ENCODE results near the gene PIP5K1A. TPM values are rescaled to one million over a fixed set of nuclear protein-coding genes. Genes with fewer than 3 reads are reported as not detected.

PIP5K1A gene
- total and polyA plus RNA-seq, 2 experiments from 2014 or later, result 17.3 to 45.7 TPM

DNA sequence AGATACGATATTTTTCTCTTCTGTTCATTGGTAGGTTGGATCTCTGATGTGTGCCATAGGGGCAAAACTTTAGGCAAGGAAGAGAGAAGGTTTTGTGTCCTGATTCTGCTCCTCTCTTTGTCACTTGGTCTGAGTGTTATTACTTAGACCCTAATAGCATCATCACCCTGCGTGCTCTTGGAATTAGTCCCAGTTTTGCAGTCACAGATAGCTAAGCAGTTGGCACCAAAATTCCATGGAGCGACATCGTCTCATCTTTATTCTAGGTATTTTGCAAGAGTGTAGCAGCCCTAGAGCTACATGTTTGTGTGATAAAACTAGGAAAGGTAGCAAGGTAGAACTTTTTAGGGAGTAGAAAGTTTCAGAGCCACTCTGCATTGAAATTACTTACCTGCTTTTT lies 23.8 kb downstream of the PIP5K1A start:
- Histone ChIP-seq H4K20me1 (ENCODE audit: insufficient read depth, poor library complexity, severe bottlenecking) (peaks cover 51% of the 10 kb centered on the region), H3K79me2 (peaks cover 86% of the 10 kb centered on the region), H3K4me3 (no peak overlapping the region), H3K27me3 (no peaks in the 10 kb centered on the region), H3K9me3 (ENCODE audit: low read depth) (no peaks in the 10 kb centered on the region), H3K27ac (no peak overlapping the region), H3K36me3 (replicated peaks; ENCODE audit: insufficient read depth, low read depth) (no peaks in the 10 kb centered on the region), H2AFZ (no peak overlapping the region), H3K4me2 (no peak overlapping the region), H3K4me1 (ENCODE audit: insufficient read depth) (peaks cover 2% of the 10 kb centered on the region), H3K9me2 (replicated peaks; ENCODE audit: insufficient read depth) (no peaks in the 10 kb centered on the region)
- TF ChIP-seq, protein P1, sequence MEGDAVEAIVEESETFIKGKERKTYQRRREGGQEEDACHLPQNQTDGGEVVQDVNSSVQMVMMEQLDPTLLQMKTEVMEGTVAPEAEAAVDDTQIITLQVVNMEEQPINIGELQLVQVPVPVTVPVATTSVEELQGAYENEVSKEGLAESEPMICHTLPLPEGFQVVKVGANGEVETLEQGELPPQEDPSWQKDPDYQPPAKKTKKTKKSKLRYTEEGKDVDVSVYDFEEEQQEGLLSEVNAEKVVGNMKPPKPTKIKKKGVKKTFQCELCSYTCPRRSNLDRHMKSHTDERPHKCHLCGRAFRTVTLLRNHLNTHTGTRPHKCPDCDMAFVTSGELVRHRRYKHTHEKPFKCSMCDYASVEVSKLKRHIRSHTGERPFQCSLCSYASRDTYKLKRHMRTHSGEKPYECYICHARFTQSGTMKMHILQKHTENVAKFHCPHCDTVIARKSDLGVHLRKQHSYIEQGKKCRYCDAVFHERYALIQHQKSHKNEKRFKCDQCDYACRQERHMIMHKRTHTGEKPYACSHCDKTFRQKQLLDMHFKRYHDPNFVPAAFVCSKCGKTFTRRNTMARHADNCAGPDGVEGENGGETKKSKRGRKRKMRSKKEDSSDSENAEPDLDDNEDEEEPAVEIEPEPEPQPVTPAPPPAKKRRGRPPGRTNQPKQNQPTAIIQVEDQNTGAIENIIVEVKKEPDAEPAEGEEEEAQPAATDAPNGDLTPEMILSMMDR (IDR thresholded peaks at IDR 0.05; ENCODE audit: poor library complexity), result no peak
- TF ChIP-seq EZH2 (IDR thresholded peaks at IDR 0.05; ENCODE audit: borderline replicate concordance), result no peak
- no peak for TF ChIP-seq EZH2phosphoT487 (IDR thresholded peaks at IDR 0.05; ENCODE audit: low read depth, severe bottlenecking, unreplicated experiment)
- DNase-seq (ENCODE audit: low spot score), result no peak
- WGBS (ENCODE audit: low lambda C conversion rate, missing lambda C conversion rate), result 97% methylated on average over 4 of the region's 4 CpGs

DNA sequence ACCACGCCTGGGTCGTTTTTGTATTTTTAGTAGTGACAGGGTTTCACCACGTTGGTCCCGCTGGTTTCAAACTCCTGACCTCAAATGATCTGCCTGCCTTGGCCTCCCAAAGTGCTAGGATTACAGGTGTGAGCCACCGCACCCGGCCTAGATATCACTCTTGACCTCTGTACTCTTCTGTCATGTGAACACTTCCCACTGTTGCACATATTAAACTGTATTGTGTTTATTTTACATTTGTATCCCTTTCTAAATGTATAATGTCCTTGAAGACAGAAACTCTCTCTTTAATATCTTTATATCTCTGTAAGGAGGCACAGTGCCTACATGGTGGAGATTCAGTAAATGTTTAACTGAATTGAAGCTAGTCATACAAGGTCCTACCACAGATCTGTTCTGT lies 36.9 kb downstream of the PIP5K1A start:
- H3K36me3 ChIP-seq (replicated peaks; ENCODE audit: insufficient read depth, low read depth), result no peaks in the 10 kb centered on the region
- H2AFZ ChIP-seq, result no peak overlapping the region
- no peaks in the 10 kb centered on the region for H3K4me1 ChIP-seq (ENCODE audit: insufficient read depth)
- no peak overlapping the region for H3K4me3 ChIP-seq
- H3K27me3 ChIP-seq, result no peaks in the 10 kb centered on the region
- no peak overlapping the region for H3K4me2 ChIP-seq
- no peak overlapping the region for H3K27ac ChIP-seq
- H4K20me1 ChIP-seq (ENCODE audit: insufficient read depth, poor library complexity, severe bottlenecking), result no peaks in the 10 kb centered on the region
- no peaks in the 10 kb centered on the region for H3K9me2 ChIP-seq (replicated peaks; ENCODE audit: insufficient read depth)
- 89% methylated on average over 6 of the region's 6 CpGs for WGBS (ENCODE audit: low lambda C conversion rate, missing lambda C conversion rate)
- H3K9me3 ChIP-seq (ENCODE audit: low read depth), result no peaks in the 10 kb centered on the region
- peaks cover 10% of the 10 kb centered on the region for H3K79me2 ChIP-seq
- TF ChIP-seq EZH2phosphoT487 (IDR thresholded peaks at IDR 0.05; ENCODE audit: low read depth, severe bottlenecking, unreplicated experiment) (no peak), EZH2 (IDR thresholded peaks at IDR 0.05; ENCODE audit: borderline replicate concordance) (no peak)
- TF ChIP-seq, protein P1 (IDR thresholded peaks at IDR 0.05; ENCODE audit: poor library complexity), result no peak
- DNase-seq (ENCODE audit: low spot score), result no peak

DNA sequence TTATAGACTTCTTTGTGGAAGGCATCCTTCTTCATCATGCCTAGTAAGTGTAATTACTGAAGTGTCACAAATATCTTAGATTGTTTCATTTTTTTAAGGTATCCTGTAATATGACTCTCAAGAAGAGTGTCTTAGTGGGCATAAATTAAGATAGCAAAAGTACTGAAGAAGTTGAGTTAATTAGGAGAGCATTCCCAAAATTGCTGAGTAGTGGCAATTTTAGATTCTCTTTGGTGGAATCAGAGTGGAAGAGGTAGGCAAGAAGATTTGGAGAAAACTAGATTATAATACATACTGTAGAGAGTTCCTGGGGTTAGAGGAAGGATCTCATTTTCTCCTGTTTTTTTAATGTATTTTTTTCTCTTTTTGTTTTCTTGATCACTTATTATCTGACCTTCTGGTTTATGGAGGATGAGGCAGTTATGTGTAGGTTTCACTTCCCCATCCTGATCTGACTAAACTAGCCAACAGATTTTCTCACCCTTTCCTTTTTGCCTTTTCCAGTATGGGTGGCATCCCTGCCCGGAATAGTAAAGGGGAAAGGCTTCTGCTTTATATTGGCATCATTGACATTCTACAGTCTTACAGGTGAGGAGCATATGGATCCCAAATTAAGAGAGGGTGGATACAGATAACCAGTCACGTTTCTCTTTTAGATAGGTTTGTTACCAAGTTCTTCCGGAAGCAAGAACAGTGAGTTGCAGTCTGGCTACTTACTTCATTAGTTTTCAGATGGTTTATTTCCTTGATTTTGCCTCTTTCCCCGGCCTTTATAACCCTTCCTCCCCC lies 39.5 kb downstream of the PIP5K1A start:
- Histone ChIP-seq H3K4me1 (ENCODE audit: insufficient read depth) (no peaks in the 10 kb centered on the region), H3K4me3 (no peak overlapping the region), H3K4me2 (no peak overlapping the region), H4K20me1 (ENCODE audit: insufficient read depth, poor library complexity, severe bottlenecking) (no peaks in the 10 kb centered on the region), H3K36me3 (replicated peaks; ENCODE audit: insufficient read depth, low read depth) (no peaks in the 10 kb centered on the region), H2AFZ (no peak overlapping the region), H3K79me2 (peaks cover 5% of the 10 kb centered on the region), H3K9me2 (replicated peaks; ENCODE audit: insufficient read depth) (no peaks in the 10 kb centered on the region), H3K27me3 (no peaks in the 10 kb centered on the region), H3K9me3 (ENCODE audit: low read depth) (no peaks in the 10 kb centered on the region), H3K27ac (no peak overlapping the region)
- 96% methylated on average over 4 of the region's 4 CpGs for WGBS (ENCODE audit: low lambda C conversion rate, missing lambda C conversion rate)
- DNase-seq (ENCODE audit: low spot score), result no peak
- TF ChIP-seq EZH2phosphoT487 (IDR thresholded peaks at IDR 0.05; ENCODE audit: low read depth, severe bottlenecking, unreplicated experiment) (no peak), EZH2 (IDR thresholded peaks at IDR 0.05; ENCODE audit: borderline replicate concordance) (no peak)
- TF ChIP-seq, protein P1 (IDR thresholded peaks at IDR 0.05; ENCODE audit: poor library complexity), result no peak
